Lower leg skin (tissue), 4 donors: ENCODE data around the gene HBM. TPM values are rescaled to one million over a fixed set of nuclear protein-coding genes. Genes with fewer than 3 reads are reported as not detected.
"Not testable (repeated sequence)": the region's sequence is repeated elsewhere in the genome, so short reads cannot be mapped to it uniquely, and the experiment has no call there.

ENCODE experiments used
- DNase-seq, 2 donors: peaks; one replicate each; pipeline ENCODE4 v3.0.0-alpha.2; 2019; ENCODE audit warnings: low spot score in 2 of 2
- H3K4me3 ChIP-seq: fragments of 200-600 bp; sonication (generic); 2 replicates; pipeline ENCODE4 v1.5.1; 2017; ENCODE audit warnings: mild to moderate bottlenecking, low read depth; ENCODE audit not compliant: poor library complexity, severe bottlenecking
- POLR2A ChIP-seq, 2 donors: fragments of 450-650 bp; IDR thresholded peaks; one replicate each; pipeline ENCODE4 v1.6.1; 2016 to 2017; ENCODE audit warnings: antibody characterized with exemption in 2 of 2, mild to moderate bottlenecking in 1 of 2, moderate library complexity in 1 of 2
- WGBS, 2 donors: methylation state at CpG; one replicate each; pipeline ENCODE4 v1.1.5; 2018; 5-methylcytosine and 5-hydroxymethylcytosine counted together
- intact Hi-C: fragments of 100-400 bp; cut with DNase I; formaldehyde crosslinking; loops from one replicate; pipeline ENCODE4 v1.15.0; 2023; ENCODE audit warnings: low total_unique reads
- total RNA-seq, 4 donors: library from RNA; depleted of rRNA; stranded (reverse); fragments of >200 nt; gene quantifications; one replicate each; pipeline ENCODE4 v1.1.0, GENCODE V29; 2016
- TF ChIP-seq, protein P1 (sequence below), 3 donors: fragments of 450-650 bp; IDR thresholded peaks; one replicate each; pipeline ENCODE4 v1.5.1; 2016; ENCODE audit warnings: antibody characterized with exemption in 3 of 3, mild to moderate bottlenecking in 3 of 3, moderate library complexity in 2 of 3

The HBM gene
- total RNA-seq, 4 donors from 2014 or later, result not detected

DNA sequence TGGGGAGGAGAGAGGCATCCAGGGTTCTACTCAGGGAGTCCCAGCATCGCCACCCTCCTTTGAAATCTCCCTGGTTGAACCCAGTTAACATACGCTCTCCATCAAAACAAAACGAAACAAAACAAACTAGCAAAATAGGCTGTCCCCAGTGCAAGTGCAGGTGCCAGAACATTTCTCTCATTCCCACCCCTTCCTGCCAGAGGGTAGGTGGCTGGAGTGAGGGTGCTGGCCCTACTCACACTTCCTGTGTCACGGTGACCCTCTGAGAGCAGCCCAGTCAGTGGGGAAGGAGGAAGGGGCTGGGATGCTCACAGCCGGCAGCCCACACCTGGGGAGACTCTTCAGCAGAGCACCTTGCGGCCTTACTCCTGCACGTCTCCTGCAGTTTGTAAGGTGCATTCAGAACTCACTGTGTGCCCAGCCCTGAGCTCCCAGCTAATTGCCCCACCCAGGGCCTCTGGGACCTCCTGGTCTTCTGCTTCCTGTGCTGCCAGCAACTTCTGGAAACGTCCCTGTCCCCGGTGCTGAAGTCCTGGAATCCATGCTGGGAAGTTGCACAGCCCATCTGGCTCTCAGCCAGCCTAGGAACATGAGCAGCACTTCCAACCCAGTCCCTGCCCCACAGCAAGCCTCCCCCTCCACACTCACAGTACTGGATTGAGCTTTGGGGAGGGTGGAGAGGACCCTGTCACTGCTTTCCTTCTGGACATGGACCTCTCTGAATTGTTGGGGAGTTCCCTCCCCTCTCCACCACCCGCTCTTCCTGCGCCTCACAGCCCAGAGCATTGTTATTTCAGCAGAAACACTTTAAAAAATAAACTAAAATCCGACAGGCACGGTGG is 8.4 kb downstream of the HBM start:
- H3K4me3 ChIP-seq, intact Hi-C loops, DNase-seq: not testable (repeated sequence)
- 13 to 18% methylated on average over 5 to 8 of the region's 13 CpGs for WGBS, 2 donors

DNA sequence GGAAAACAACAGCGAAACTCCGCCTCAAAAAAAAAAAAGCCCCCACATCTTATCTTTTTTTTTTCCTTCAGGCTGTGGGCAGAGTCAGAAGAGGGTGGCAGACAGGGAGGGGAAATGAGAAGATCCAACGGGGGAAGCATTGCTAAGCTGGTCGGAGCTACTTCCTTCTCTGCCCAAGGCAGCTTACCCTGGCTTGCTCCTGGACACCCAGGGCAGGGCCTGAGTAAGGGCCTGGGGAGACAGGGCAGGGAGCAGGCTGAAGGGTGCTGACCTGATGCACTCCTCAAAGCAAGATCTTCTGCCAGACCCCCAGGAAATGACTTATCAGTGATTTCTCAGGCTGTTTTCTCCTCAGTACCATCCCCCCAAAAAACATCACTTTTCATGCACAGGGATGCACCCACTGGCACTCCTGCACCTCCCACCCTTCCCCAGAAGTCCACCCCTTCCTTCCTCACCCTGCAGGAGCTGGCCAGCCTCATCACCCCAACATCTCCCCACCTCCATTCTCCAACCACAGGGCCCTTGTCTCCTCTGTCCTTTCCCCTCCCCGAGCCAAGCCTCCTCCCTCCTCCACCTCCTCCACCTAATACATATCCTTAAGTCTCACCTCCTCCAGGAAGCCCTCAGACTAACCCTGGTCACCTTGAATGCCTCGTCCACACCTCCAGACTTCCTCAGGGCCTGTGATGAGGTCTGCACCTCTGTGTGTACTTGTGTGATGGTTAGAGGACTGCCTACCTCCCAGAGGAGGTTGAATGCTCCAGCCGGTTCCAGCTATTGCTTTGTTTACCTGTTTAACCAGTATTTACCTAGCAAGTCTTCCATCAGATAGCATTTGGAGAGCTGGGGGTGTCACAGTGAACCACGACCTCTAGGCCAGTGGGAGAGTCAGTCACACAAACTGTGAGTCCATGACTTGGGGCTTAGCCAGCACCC is 9.5 kb downstream of the HBM start:
- no peak for DNase-seq
- TF ChIP-seq POLR2A (IDR thresholded peaks at IDR 0.05), result no peak
- TF ChIP-seq, protein P1, sequence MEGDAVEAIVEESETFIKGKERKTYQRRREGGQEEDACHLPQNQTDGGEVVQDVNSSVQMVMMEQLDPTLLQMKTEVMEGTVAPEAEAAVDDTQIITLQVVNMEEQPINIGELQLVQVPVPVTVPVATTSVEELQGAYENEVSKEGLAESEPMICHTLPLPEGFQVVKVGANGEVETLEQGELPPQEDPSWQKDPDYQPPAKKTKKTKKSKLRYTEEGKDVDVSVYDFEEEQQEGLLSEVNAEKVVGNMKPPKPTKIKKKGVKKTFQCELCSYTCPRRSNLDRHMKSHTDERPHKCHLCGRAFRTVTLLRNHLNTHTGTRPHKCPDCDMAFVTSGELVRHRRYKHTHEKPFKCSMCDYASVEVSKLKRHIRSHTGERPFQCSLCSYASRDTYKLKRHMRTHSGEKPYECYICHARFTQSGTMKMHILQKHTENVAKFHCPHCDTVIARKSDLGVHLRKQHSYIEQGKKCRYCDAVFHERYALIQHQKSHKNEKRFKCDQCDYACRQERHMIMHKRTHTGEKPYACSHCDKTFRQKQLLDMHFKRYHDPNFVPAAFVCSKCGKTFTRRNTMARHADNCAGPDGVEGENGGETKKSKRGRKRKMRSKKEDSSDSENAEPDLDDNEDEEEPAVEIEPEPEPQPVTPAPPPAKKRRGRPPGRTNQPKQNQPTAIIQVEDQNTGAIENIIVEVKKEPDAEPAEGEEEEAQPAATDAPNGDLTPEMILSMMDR (IDR thresholded peaks at IDR 0.05), result no peak
- WGBS, 2 donors, result 23 to 26% methylated on average over 8 of the region's 8 CpGs
- intact Hi-C loops, result no loop called here
- no peak overlapping the region for H3K4me3 ChIP-seq

DNA sequence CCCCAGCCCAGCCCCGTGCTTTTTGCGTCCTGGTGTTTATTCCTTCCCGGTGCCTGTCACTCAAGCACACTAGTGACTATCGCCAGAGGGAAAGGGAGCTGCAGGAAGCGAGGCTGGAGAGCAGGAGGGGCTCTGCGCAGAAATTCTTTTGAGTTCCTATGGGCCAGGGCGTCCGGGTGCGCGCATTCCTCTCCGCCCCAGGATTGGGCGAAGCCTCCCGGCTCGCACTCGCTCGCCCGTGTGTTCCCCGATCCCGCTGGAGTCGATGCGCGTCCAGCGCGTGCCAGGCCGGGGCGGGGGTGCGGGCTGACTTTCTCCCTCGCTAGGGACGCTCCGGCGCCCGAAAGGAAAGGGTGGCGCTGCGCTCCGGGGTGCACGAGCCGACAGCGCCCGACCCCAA is 10.2 kb downstream of the HBM start:
- intact Hi-C loops, DNase-seq, H3K4me3 ChIP-seq: not testable (repeated sequence)
- WGBS, 2 donors, result no CpG with 5 or more reads among the region's 39 CpGs

DNA sequence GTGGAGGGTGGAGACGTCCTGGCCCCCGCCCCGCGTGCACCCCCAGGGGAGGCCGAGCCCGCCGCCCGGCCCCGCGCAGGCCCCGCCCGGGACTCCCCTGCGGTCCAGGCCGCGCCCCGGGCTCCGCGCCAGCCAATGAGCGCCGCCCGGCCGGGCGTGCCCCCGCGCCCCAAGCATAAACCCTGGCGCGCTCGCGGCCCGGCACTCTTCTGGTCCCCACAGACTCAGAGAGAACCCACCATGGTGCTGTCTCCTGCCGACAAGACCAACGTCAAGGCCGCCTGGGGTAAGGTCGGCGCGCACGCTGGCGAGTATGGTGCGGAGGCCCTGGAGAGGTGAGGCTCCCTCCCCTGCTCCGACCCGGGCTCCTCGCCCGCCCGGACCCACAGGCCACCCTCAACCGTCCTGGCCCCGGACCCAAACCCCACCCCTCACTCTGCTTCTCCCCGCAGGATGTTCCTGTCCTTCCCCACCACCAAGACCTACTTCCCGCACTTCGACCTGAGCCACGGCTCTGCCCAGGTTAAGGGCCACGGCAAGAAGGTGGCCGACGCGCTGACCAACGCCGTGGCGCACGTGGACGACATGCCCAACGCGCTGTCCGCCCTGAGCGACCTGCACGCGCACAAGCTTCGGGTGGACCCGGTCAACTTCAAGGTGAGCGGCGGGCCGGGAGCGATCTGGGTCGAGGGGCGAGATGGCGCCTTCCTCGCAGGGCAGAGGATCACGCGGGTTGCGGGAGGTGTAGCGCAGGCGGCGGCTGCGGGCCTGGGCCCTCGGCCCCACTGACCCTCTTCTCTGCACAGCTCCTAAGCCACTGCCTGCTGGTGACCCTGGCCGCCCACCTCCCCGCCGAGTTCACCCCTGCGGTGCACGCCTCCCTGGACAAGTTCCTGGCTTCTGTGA is 11.0 kb downstream of the HBM start, which contains the start of gene HBA1:
HBA1 (plus strand) TSS at position 204 of the 906 bp plus-strand sequence; CDS start at position 241, 37 bp downstream.
- DNase-seq, intact Hi-C loops, H3K4me3 ChIP-seq: not testable (repeated sequence)
- WGBS, 2 donors, result 13% methylated on average over 6 to 11 of the region's 88 CpGs

DNA sequence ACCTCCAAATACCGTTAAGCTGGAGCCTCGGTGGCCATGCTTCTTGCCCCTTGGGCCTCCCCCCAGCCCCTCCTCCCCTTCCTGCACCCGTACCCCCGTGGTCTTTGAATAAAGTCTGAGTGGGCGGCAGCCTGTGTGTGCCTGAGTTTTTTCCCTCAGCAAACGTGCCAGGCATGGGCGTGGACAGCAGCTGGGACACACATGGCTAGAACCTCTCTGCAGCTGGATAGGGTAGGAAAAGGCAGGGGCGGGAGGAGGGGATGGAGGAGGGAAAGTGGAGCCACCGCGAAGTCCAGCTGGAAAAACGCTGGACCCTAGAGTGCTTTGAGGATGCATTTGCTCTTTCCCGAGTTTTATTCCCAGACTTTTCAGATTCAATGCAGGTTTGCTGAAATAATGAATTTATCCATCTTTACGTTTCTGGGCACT is 11.6 kb downstream of the HBM start:
- DNase-seq, result no peak
- TF ChIP-seq, protein P1 (IDR thresholded peaks at IDR 0.05), result no peak
- no peak for TF ChIP-seq POLR2A (IDR thresholded peaks at IDR 0.05)
- H3K4me3 ChIP-seq, result no peak overlapping the region
- intact Hi-C loops, result no loop called here
- WGBS, 2 donors, result 4 to 5% methylated on average over 13 of the region's 13 CpGs

DNA sequence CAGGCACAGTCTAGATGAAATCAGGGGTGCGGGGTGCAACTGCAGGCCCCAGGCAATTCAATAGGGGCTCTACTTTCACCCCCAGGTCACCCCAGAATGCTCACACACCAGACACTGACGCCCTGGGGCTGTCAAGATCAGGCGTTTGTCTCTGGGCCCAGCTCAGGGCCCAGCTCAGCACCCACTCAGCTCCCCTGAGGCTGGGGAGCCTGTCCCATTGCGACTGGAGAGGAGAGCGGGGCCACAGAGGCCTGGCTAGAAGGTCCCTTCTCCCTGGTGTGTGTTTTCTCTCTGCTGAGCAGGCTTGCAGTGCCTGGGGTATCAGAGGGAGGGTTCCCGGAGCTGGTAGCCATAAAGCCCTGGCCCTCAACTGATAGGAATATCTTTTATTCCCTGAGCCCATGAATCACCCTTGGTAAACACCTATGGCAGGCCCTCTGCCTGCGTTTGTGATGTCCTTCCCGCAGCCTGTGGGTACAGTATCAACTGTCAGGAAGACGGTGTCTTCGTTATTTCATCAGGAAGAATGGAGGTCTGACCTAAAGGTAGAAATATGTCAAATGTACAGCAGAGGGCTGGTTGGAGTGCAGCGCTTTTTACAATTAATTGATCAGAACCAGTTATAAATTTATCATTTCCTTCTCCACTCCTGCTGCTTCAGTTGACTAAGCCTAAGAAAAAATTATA is 12.3 kb downstream of the HBM start:
- no peak overlapping the region for H3K4me3 ChIP-seq
- intact Hi-C loops, result no loop called here
- DNase-seq, result no peak
- WGBS, 2 donors, result 65 to 69% methylated on average over 11 of the region's 11 CpGs
- TF ChIP-seq, protein P1 (IDR thresholded peaks at IDR 0.05), result no peak
- TF ChIP-seq POLR2A (IDR thresholded peaks at IDR 0.05), result no peak
